HL-60/S4 treated with phorbol 12-myristate 13-acetate at 8.2 ng/mL for 4 days and 3 days (cell line): ENCODE data around the gene CACNG6.

Source experiments
- in situ Hi-C: fragments of 300-500 bp; cut with MboI; formaldehyde crosslinking; loops from 2 replicates; pipeline ENCODE4 v1.15.0; 2022; ENCODE audit warnings: low sequenced_read_pairs

Gene CACNG6

GRCh38 chr19:54040003-54040402 is 48.6 kb downstream of the CACNG6 start:
- in situ Hi-C loops = no loop called here

- in situ Hi-C loops = no loop called here
Measured at GRCh38 chr19:54041969-54042606, 50.7 kb downstream of the CACNG6 start.

- in situ Hi-C loops = no loop called here
Measured at GRCh38 chr19:54042989-54043388, 51.6 kb downstream of the CACNG6 start.

- in situ Hi-C loops = no loop called here
Measured at GRCh38 chr19:54045771-54046170, 54.3 kb downstream of the CACNG6 start.

GRCh38 chr19:54047616-54048015 is 56.2 kb downstream of the CACNG6 start:
- in situ Hi-C loops = no loop called here
